Mesenteric fat pad (tissue), 1 donor: ENCODE results near the gene LMF1. TPM values are rescaled to one million over a fixed set of nuclear protein-coding genes. Genes with fewer than 3 reads are reported as not detected.

Experiments used
- DNase-seq: peaks from one replicate; pipeline ENCODE4 v3.0.0-alpha.2; 2020; ENCODE audit warnings: low spot score
- total RNA-seq: library from RNA; stranded (reverse); fragmentation: NEBNext Ultra II Directional; extraction: Animal tissue kit (Norgen Biotek cat#: 25700); gene quantifications from one replicate; pipeline ENCODE4 v1.2.1, GENCODE V29; 2021
- donor health status: DM: yes; HTN: yes; CAD: no.

LMF1 gene
- total RNA-seq, 1 donor from 2014 or later: 16.0 TPM

DNA sequence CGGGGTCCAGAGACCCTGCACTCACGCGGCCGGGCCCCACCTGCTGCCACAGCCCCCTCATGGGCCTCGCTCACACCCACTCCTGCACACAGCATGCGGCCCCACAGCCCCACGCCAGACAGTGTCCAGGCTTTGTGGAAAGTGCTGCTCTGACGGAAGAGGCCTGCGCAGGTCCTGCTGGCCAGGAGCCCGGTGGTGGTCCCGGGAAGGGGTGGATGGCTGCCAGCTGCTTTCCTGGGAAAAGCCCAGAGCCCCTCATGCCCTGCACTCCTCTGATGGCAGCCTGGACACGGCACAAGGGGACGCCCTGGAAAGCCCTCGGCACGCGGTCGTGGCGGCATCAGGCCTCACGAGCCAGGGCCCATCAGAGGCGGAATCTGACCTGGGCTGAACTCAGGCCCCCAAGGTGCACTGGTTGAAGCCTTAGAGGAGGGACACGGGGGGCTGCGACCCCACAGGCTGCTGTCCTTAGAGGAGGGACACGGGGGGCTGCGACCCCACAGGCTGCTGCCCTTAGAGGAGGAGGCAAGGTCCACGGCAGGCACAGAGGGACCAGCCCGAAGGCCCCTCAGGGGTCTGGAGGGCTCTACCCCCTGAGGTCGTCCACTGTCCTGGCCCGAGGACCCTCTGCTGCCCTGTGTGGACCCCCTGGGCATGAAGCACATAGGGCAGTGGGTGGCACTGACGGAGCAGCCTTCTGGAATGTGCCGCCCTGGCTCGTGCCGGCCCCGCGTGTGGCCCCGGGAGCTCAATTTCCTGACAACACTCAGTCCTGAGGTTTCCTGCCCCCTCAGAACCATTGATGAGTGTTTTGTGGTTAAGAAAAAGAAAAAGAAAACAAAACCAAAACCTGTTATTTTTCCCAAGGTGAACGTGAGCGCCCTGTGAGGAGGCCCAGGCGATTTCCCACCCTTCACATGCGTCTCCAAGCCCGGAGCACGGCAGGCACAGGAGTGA is 32.9 kb upstream of the LMF1 start:
- DNase-seq: no peak

- DNase-seq: no peak
Observed at GRCh38 chr16:1002399-1003166, 31.8 kb upstream of the LMF1 start.

- DNase-seq: no peak
Observed at GRCh38 chr16:1001096-1001495, 30.3 kb upstream of the LMF1 start.

GRCh38 chr16:1000608-1001007 is 29.8 kb upstream of the LMF1 start:
- no peak for DNase-seq

- DNase-seq: no peak
Observed at GRCh38 chr16:999677-1000076, 28.9 kb upstream of the LMF1 start.

DNA sequence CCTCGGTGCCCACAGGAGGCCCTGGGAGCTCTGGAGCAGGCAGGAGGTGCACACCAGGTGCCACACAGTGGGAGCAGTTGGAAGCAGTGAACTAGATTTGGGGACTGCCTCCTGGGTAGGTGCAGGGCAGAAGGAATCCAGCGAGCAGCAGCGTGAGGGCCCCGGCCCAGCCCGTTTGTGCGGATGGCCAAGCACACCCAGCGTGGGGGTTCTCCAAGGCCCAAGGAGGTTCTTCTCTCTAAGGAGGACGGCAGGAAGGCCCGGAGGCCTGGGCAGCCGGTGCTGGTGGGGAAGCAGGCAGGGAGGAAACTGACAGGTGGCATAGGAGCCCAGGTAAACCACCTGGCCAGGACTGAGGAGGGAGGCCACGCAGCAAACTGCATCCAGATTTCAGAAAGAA is 27.8 kb upstream of the LMF1 start:
- DNase-seq: no peak

- no peak for DNase-seq
Observed at GRCh38 chr16:998211-998610, 27.4 kb upstream of the LMF1 start.

DNA sequence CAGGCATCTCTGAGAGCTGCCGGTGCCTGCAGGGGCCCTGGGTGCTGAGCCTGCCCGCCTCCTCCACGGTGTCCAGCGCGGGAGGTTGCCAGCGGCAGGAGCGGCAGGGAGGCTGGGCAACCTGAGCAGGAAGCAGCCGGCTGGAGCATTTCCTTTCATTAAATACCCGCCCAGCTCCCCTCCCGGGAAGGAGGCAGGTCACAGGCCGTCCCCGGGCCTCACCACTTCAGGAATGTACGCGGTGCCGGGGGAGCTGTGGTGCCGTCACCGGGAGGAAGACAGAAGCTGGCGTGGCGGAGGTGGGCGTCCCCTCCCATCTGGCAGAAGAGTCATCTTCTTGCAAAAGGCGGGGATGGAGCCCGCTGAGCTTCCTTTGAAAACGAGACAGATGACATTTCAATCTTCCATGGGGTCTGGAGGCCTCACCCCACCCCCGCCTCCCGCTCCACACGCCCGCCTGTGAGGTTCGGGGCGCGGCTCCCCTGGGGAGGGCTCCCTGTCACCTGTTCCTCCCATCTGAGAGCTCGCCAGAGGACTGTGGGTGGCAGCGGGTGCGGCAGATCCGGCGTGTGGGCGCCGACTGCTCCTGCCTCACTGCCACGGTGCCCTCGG is 26.8 kb upstream of the LMF1 start:
- no peak for DNase-seq

DNA sequence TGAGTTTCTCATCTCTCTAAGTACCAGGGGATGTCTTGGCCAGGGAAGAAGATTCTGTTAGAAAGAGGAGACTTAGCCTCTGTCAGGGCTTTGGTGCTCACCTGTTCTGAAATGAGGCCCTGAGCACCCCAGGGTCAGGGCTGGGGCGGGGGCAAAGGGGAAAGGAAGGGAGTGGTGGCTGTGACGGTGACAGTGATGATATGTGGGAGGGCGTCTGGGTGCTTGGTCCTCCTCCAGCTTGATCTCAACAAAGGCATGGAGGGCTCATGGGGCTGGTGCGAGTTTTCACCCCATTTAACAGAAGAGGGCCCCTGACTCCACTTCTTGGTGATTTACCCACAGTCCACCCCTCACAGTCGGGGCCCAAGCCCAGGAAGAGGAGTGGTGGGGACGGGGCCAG is 25.9 kb upstream of the LMF1 start:
- DNase-seq: no peak

DNA sequence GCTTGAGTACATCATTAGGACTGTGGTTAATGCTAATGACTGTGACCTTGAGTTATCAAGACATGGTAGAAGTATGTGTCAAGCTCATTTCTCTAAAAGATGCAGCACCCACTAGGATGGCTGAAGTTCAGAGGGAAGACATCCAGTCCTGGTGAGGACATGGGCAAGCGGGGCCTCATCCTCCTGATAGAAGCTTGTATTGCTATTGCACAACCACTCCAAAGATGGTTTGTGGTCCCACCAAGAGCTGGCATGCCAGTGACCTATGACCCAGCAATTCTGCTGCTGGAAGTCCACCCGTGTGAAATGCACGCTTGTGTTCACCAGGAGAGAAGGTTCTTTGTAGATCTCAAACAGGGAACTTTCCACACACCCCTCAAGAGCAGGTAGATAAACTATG is 25.0 kb upstream of the LMF1 start:
- no peak for DNase-seq

GRCh38 chr16:995087-995486 is 24.3 kb upstream of the LMF1 start:
- no peak for DNase-seq

- DNase-seq: no peak
Observed at GRCh38 chr16:993731-994130, 22.9 kb upstream of the LMF1 start.

DNA sequence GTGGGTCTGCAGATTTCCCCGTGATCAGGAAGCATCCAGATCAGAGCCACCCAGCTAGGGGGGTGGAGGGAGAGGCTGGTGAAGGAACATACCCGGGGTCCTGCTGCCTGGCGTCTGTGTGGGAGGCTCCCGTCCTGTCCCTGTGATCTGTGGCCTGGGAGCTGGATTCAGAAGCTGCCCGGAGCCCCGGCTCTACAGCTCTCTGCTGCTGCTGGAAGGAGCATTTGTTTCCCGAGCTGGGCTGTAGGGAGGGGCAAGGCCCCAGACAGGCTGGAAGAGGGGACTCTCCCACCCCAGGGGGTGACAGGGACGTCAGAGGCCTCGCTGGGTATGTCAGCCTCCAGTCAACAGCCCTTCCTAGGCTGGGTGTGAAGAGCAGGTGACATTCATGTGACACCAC is 21.0 kb upstream of the LMF1 start:
- no peak for DNase-seq

DNA sequence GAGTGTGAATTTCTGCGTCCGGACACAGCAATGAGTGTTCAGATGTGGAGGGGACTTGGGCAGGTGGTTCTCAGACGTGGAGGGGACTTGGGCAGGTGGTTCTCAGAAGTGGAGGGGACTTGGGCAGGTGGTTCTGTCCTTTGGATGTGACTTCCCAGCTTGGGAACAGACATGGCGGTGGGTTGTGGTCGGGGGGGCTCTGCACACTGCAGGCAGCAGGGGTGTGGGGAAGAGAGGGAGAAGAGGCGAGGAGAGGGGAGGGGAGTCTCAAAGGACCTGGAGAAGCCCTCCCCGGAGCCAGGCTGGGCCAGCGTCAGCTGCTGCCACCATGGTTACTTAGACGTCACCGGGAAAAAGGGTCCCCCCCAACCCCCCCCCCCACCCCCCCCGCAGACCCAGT is 20.6 kb upstream of the LMF1 start:
- DNase-seq: no peak

DNA sequence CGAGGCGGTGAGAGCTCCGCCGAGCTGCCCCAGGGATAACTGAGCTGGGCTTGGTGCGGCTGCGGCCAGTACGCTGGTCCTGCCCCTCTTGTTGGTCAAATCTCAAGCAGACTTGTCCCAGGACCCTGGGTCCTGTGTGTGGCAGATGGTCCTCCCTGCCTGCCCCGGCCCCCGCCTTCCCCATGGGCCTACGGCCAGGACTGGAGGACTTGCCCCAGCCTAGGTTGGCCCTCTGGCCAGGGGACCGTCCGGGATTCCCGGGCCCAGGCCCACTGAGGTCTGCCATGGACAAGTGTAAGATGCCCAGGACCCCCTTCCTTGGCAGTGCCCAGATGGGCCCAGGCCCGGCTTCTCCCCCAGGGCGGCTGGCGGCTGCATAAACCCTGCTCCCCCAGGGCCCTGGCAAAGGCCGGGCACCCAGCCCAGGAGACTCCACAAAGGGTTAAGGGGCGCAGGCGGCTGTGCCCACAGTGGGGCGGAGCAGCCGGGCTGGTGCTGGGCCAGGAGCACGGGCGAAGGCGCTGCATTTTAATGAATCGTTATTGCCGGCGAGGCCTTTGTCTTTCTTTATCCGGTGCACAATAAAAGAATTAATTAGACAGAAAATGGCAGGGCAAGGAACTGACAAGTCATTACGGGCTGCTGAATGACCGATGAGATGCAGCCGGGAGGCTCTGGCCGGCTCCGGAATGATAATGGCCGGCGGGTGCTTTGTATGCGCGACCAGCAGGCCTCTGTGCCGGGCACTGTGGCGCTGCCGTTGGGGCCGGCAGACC is 19.9 kb upstream of the LMF1 start:
- DNase-seq: no peak

- DNase-seq: no peak
Observed at GRCh38 chr16:989354-989814, 18.6 kb upstream of the LMF1 start.

GRCh38 chr16:988471-989353 is 17.9 kb upstream of the LMF1 start:
- DNase-seq: no peak

- DNase-seq: no peak
Observed at GRCh38 chr16:987906-988305, 17.1 kb upstream of the LMF1 start.

DNA sequence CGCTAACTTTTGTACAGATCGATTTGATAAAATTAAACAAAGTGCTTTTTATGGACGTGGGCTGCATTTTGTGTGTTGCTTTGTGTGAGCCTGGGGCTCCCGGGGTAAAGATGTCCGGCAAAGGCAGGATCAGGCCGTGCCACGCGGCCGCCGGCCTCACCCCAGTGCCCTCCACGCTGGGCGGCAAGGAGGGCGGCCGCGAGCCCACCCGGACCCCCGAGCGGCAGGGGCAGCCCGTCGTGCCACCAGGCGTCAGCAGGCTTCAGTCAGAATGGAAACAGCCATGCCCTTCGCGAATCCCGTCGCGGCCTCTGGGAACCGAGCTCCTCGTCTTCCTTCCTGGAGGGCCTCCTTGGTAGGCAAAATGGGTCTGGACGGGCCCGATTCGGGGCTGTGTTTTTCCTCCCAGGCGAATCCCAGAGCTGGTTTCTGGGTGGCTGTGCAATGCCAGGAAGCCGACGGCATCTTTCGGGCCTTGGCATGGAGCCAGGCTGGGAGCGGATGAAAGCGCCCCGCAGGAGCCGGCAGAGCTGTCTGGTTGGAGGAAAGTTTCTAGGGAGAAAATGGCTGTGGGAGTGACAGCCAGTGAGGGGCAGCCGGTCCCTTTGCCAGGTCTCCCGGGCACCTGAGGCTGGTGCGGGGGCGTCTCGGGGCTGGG is 16.3 kb upstream of the LMF1 start:
- DNase-seq: no peak

GRCh38 chr16:986411-986810 is 15.6 kb upstream of the LMF1 start:
- no peak for DNase-seq
